DOHH2 (cell line): ENCODE measurements around the gene NUDT3.

ENCODE experiments used
- EZH2phosphoT487 ChIP-seq: fragments of 200-600 bp; sonication (generic); IDR thresholded peaks from 2 replicates; pipeline ENCODE4 v1.6.1; 2017; ENCODE audit warnings: borderline replicate concordance, mild to moderate bottlenecking, antibody characterized with exemption, low read length, moderate library complexity, mixed read lengths
- TF ChIP-seq, protein P1 (sequence below): fragments of 200-600 bp; sonication (generic); IDR thresholded peaks from one replicate; pipeline ENCODE4 v1.5.1; 2014; ENCODE audit warnings: antibody characterized with exemption, mild to moderate bottlenecking, low read depth, low read length; ENCODE audit not compliant: poor library complexity, severe bottlenecking

DNA sequence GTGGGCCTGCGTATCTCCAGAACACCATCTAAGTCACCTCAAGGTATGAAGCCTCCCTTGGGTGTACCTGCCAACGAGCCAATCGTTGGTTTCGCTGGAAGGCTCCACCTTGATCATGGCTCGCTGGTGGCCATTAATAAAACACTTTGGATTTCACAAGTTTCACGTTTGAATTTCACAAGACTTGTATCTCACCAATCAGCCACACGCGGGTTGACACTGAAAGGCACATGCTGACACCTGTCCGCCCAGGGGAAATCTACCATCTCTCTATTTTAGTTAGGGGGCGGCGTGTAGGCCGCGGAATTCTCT is 156.4 kb downstream of the NUDT3 start:
- TF ChIP-seq, protein P1, sequence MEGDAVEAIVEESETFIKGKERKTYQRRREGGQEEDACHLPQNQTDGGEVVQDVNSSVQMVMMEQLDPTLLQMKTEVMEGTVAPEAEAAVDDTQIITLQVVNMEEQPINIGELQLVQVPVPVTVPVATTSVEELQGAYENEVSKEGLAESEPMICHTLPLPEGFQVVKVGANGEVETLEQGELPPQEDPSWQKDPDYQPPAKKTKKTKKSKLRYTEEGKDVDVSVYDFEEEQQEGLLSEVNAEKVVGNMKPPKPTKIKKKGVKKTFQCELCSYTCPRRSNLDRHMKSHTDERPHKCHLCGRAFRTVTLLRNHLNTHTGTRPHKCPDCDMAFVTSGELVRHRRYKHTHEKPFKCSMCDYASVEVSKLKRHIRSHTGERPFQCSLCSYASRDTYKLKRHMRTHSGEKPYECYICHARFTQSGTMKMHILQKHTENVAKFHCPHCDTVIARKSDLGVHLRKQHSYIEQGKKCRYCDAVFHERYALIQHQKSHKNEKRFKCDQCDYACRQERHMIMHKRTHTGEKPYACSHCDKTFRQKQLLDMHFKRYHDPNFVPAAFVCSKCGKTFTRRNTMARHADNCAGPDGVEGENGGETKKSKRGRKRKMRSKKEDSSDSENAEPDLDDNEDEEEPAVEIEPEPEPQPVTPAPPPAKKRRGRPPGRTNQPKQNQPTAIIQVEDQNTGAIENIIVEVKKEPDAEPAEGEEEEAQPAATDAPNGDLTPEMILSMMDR = no peak
- TF ChIP-seq EZH2phosphoT487 = no peak
